ENCODE data around the gene CFAP47. TPM values are rescaled to one million over a fixed set of nuclear protein-coding genes. Genes with fewer than 3 reads are reported as not detected.

The CFAP47 gene
- total and polyA plus RNA-seq, 2 of the 4 experiments (the other 2 are of a cell fraction) = not detected

GRCh38 chrX:36407836-36408235, 488.3 kb downstream of the CFAP47 start:
- H3K4ac ChIP-seq (ENCODE audit: low read depth, low read length) = no peak overlapping the region
- H3K27me3 ChIP-seq (ENCODE audit: control insufficient read depth, insufficient read depth, low read length) = no peaks in the 10 kb centered on the region
- ChIA-PET POLR2A (ENCODE audit: unreplicated experiment) (no interaction called here), CTCF (no interaction called here)
- no peak for TF ChIP-seq ELK1 (IDR thresholded peaks at IDR 0.05; ENCODE audit: borderline replicate concordance, low read depth, low read length)
- TF ChIP-seq BHLHE40 (IDR thresholded peaks at IDR 0.05; ENCODE audit: low read depth, low read length) = no peak
- dilution Hi-C loops (cut with HindIII; ENCODE audit: low sequenced_read_pairs, unreplicated experiment) (no loop called here), in situ Hi-C loops (cut with MboI; ENCODE audit: low sequenced_read_pairs) (no loop called here), intact Hi-C loops (cut with micrococcal nuclease) (no loop called here)
- 40% methylated on average over 1 of the region's 8 CpGs; no CpG with 5 or more reads in 1 of the 2 experiments for WGBS, 2 experiments (ENCODE audit: extremely low coverage in 2 of 2, insufficient read length in 1 of 2)
- no peak for ATAC-seq (ENCODE audit: low read depth)
- no peaks in the 10 kb centered on the region for H3K4me1 ChIP-seq (ENCODE audit: control insufficient read depth, insufficient read depth, low read length)
- no peaks in the 10 kb centered on the region for H3K9me3 ChIP-seq (ENCODE audit: control insufficient read depth, insufficient read depth, low read length)
- no peaks in the 10 kb centered on the region for H3K36me3 ChIP-seq (ENCODE audit: control insufficient read depth, insufficient read depth, low read length)
- BruUV-seq (replicated peaks) = no TSS peak
- H4K20me1 ChIP-seq (ENCODE audit: insufficient read depth, low read length) = no peaks in the 10 kb centered on the region
- H3K23ac ChIP-seq (ENCODE audit: low read depth, low read length) = no peak overlapping the region
- no peak overlapping the region for H2AFZ ChIP-seq (replicated peaks; ENCODE audit: low read length, poor library complexity)
- no peak overlapping the region for H2AK5ac ChIP-seq (ENCODE audit: low read depth, low read length)
- no peak overlapping the region for H2BK15ac ChIP-seq (ENCODE audit: low read depth, low read length)
- no peak for DNase-seq
- H4K5ac ChIP-seq (ENCODE audit: low read depth, low read length) = no peak overlapping the region
- no peak overlapping the region for H2BK5ac ChIP-seq (ENCODE audit: low read depth, low read length, poor library complexity, severe bottlenecking)
- no peak overlapping the region for H3K9ac ChIP-seq (ENCODE audit: low read depth, low read length)
- no peak overlapping the region for H3K4me3 ChIP-seq (ENCODE audit: insufficient read depth, low read depth, low read length)
- no peak overlapping the region for H3K18ac ChIP-seq (ENCODE audit: low read depth, low read length)
- H4K91ac ChIP-seq (ENCODE audit: insufficient read depth, low read depth, low read length) = no peak overlapping the region
- H3K14ac ChIP-seq (replicated peaks; ENCODE audit: low read depth, low read length) = no peak overlapping the region
- no peaks in the 10 kb centered on the region for H3K79me1 ChIP-seq (ENCODE audit: low read depth in 1 of 2, low read length in 2 of 2)
- no peak overlapping the region for H3K56ac ChIP-seq (ENCODE audit: extremely low read depth, insufficient read depth, low read length)
- no peak overlapping the region for H2BK20ac ChIP-seq (ENCODE audit: low read depth, low read length)
- H4K8ac ChIP-seq (ENCODE audit: low read depth in 2 of 2, low read length in 2 of 2) = no peak overlapping the region
- H3K4me2 ChIP-seq (ENCODE audit: low read depth, low read length) = no peak overlapping the region
- H3K27ac ChIP-seq (ENCODE audit: insufficient read depth, low read length) = no peak overlapping the region
- H3K9me1 ChIP-seq (ENCODE audit: insufficient read depth, low read length) = no peaks in the 10 kb centered on the region
- H2BK120ac ChIP-seq (ENCODE audit: low read depth, low read length) = no peak overlapping the region
- H2AK9ac ChIP-seq (replicated peaks; ENCODE audit: low read depth, low read length, poor library complexity) = no peak overlapping the region

All from IMR-90 (cell line).